ENCODE data around the gene AGBL4.

GRCh38 chr1:48939042-48939441 is 1084.7 kb downstream of the AGBL4 start:
- 0 out of 2 replicates have a peak, but pooled peaks have one; percentile 11 for TF ChIP-seq GATA2 (IDR thresholded peaks at IDR 0.05; ENCODE audit: low read depth, low read length)
- TF ChIP-seq GATA3 (IDR thresholded peaks at IDR 0.05; ENCODE audit: low read depth, low read length), result no peak

Measured in SH-SY5Y (cell line).